ENCODE measurements around the gene DDX21. TPM values are rescaled to one million over a fixed set of nuclear protein-coding genes. Genes with fewer than 3 reads are reported as not detected.
"Not testable (repeated sequence)": the region's sequence is repeated elsewhere in the genome, so short reads cannot be mapped to it uniquely, and the experiment has no call there.

DDX21 gene
- polyA plus RNA-seq, 4 donors: 14.1 to 42.9 (median 28.5) TPM

DNA sequence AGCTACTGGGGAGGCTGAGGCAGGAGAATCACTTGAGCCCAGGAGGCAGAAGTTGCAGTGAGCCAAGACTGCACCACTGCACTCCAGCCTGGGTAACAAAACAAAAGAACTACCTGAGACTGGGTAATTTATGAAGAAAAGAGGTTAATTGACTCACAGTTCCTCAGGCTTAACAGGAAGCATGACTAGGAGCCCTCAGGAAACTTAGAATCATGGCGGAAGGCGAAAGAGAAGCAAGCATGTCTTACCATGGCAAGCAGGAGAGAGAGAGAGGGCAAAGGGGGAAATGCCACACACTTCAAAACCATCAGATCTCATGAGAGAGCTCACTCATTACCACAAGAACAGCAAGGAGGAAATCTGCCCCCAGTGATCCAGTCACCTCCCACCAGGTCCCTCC, 56.8 kb downstream of the DDX21 start:
- not testable (repeated sequence) for H3K4me1 ChIP-seq (ENCODE audit: control insufficient read depth in 3 of 3, insufficient read depth in 2 of 3, low read depth in 1 of 3, low read length in 2 of 3); FAIRE-seq; H3K27ac ChIP-seq (ENCODE audit: low read depth in 1 of 3, low read length in 2 of 3); H3K4me3 ChIP-seq (ENCODE audit: low read depth in 1 of 3, low read length in 3 of 3); H3K9me3 ChIP-seq (ENCODE audit: control insufficient read depth in 2 of 2, insufficient read depth in 1 of 2, low read depth in 1 of 2, low read length in 1 of 2); H3K27me3 ChIP-seq (ENCODE audit: control insufficient read depth in 3 of 3, insufficient read depth in 3 of 3, low read length in 3 of 3); DNase-seq
- peaks cover 4 to 24% (median 8%) of the 10 kb centered on the region in 3 donors for H3K36me3 ChIP-seq (ENCODE audit: control insufficient read depth in 3 of 3, insufficient read depth in 2 of 3, low read depth in 1 of 3, low read length in 3 of 3)
- WGBS, 3 donors: 93 to 100% (median 96%) methylated on average over 2 of the region's 2 CpGs

DNA sequence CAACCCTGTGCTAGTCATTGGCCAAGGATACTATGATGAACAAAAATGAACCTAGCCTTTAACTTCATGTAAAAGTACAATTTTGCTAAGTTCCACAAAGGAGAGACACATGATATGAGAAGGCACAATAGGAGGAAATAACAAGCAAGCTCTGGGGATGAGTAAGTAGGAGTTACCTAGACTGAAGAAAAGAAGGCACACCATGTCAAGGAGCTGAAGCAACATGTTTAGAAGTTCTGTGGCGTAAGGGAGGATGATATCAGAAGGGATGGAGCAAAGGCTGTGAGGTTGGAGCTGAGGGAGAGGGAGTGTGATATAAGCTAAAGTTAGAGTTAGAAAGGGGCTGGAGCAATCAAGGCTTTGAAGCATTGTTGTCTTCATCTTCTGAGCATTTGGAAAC, 58.2 kb downstream of the DDX21 start:
- 96 to 100% (median 96%) methylated on average over 1 of the region's 1 CpG for WGBS, 3 donors
- H3K36me3 ChIP-seq (ENCODE audit: control insufficient read depth in 3 of 3, insufficient read depth in 2 of 3, low read depth in 1 of 3, low read length in 3 of 3): peaks cover 4 to 22% (median 8%) of the 10 kb centered on the region in 3 donors

DNA sequence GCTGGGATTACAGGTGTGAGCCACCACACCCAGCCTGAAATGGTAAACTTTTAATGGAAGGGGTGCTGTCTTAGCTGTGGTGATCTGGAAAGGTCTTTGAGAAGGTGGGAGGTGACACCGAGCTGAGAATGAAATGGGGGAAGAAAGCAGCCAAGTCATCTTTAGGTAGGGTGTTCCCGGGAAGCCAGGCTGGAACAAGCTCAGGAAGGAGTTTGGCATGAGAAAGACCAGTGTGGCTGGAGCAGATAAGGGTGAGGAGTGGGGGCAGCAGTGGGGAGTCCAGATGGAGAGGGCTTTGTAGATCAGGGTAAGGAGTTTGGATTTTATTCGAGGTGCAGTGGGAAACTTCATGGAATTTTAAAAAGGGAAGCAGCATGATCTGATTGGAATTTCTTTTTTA, 62.6 kb downstream of the DDX21 start:
- DNase-seq (no peak), FAIRE-seq (no peak)
- H3K9me3 ChIP-seq (ENCODE audit: control insufficient read depth in 2 of 2, insufficient read depth in 1 of 2, low read depth in 1 of 2, low read length in 1 of 2): no peaks in the 10 kb centered on the region
- no peak overlapping the region for H3K27ac ChIP-seq (ENCODE audit: low read depth in 1 of 3, low read length in 2 of 3)
- WGBS, 3 donors: 85 to 91% (median 86%) methylated on average over 3 of the region's 3 CpGs
- no peaks in the 10 kb centered on the region for H3K4me1 ChIP-seq (ENCODE audit: control insufficient read depth in 3 of 3, insufficient read depth in 2 of 3, low read depth in 1 of 3, low read length in 2 of 3)
- peaks cover 0 to 8% (median 0%) of the 10 kb centered on the region in 3 donors for H3K27me3 ChIP-seq (ENCODE audit: control insufficient read depth in 3 of 3, insufficient read depth in 3 of 3, low read length in 3 of 3)
- no peak overlapping the region for H3K4me3 ChIP-seq (ENCODE audit: low read depth in 1 of 3, low read length in 3 of 3)
- peaks cover 4 to 12% (median 7%) of the 10 kb centered on the region in 3 donors for H3K36me3 ChIP-seq (ENCODE audit: control insufficient read depth in 3 of 3, insufficient read depth in 2 of 3, low read depth in 1 of 3, low read length in 3 of 3)

More for the DNA sequence above, 58.2 kb downstream of the DDX21 start:
- Histone ChIP-seq H3K27ac (ENCODE audit: low read depth in 1 of 3, low read length in 2 of 3) (no peak overlapping the region), H3K4me3 (ENCODE audit: low read depth in 1 of 3, low read length in 3 of 3) (no peak overlapping the region), H3K9me3 (ENCODE audit: control insufficient read depth in 2 of 2, insufficient read depth in 1 of 2, low read depth in 1 of 2, low read length in 1 of 2) (no peaks in the 10 kb centered on the region), H3K27me3 (ENCODE audit: control insufficient read depth in 3 of 3, insufficient read depth in 3 of 3, low read length in 3 of 3) (no peaks in the 10 kb centered on the region), H3K4me1 (ENCODE audit: control insufficient read depth in 3 of 3, insufficient read depth in 2 of 3, low read depth in 1 of 3, low read length in 2 of 3) (no peaks in the 10 kb centered on the region)
- DNase-seq (no peak), FAIRE-seq (no peak)

DNA sequence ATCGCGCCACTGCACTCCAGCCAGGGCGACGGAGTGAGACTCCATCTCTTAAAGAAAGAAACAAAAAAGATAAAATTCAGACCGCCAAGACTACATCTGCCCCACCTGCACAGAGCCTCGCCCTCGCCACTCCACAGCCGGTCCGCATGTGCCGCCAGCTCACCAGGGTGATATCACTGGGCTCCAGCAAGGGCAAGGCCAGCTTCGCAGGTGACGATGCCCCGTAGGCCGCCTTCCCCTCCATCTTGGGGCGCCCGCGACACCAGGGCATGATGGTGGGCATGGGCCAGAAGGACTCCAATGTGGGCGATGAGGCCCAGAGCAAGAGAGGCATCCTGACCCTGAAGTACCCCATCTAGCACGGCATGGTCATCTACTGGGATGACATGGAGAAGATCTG, 66.6 kb downstream of the DDX21 start:
- H3K27me3 ChIP-seq (ENCODE audit: control insufficient read depth in 3 of 3, insufficient read depth in 3 of 3, low read length in 3 of 3): peaks cover 0 to 8% (median 0%) of the 10 kb centered on the region in 3 donors
- FAIRE-seq (no peak), DNase-seq (no peak)
- no peaks in the 10 kb centered on the region for H3K9me3 ChIP-seq (ENCODE audit: control insufficient read depth in 2 of 2, insufficient read depth in 1 of 2, low read depth in 1 of 2, low read length in 1 of 2)
- no peaks in the 10 kb centered on the region for H3K4me1 ChIP-seq (ENCODE audit: control insufficient read depth in 3 of 3, insufficient read depth in 2 of 3, low read depth in 1 of 3, low read length in 2 of 3)
- H3K36me3 ChIP-seq (ENCODE audit: control insufficient read depth in 3 of 3, insufficient read depth in 2 of 3, low read depth in 1 of 3, low read length in 3 of 3): peaks cover 0 to 3% (median 0%) of the 10 kb centered on the region in 3 donors
- 97 to 98% (median 98%) methylated on average over 19 of the region's 19 CpGs for WGBS, 3 donors
- no peak overlapping the region for H3K4me3 ChIP-seq (ENCODE audit: low read depth in 1 of 3, low read length in 3 of 3)
- no peak overlapping the region for H3K27ac ChIP-seq (ENCODE audit: low read depth in 1 of 3, low read length in 2 of 3)

DNA sequence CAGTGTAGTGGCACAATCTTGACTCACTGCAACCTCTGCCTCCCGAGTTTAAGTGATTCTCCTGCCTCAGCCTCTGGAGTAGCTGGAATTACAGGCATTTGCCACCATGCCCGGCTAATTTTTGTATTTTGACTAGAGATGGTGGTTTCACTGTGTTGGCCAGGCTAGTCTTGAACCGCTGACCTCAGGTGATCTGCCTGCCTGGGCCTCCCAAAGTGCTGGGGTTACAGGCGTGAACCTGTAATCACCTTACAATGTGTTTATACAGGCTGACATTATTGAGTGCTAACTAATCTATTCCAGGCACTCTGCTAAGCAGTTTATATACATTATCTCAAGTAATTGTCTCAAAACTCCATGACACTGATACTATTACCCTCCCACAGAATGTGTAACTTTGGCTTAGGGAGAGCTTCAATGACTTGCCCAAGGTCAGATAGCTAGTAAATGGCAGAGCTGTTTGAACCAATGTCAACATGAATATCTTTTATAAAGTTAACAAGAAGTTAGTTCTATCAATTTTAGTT, 69.5 kb downstream of the DDX21 start:
- no peaks in the 10 kb centered on the region for H3K4me1 ChIP-seq (ENCODE audit: control insufficient read depth in 3 of 3, insufficient read depth in 2 of 3, low read depth in 1 of 3, low read length in 2 of 3)
- WGBS, 3 donors: 57 to 65% (median 64%) methylated on average over 4 of the region's 4 CpGs
- H3K9me3 ChIP-seq (ENCODE audit: control insufficient read depth in 2 of 2, insufficient read depth in 1 of 2, low read depth in 1 of 2, low read length in 1 of 2): no peaks in the 10 kb centered on the region
- H3K27ac ChIP-seq (ENCODE audit: low read depth in 1 of 3, low read length in 2 of 3): no peak overlapping the region
- no peak for FAIRE-seq
- no peaks in the 10 kb centered on the region for H3K36me3 ChIP-seq (ENCODE audit: control insufficient read depth in 3 of 3, insufficient read depth in 2 of 3, low read depth in 1 of 3, low read length in 3 of 3)
- peaks cover 0 to 8% (median 0%) of the 10 kb centered on the region in 3 donors for H3K27me3 ChIP-seq (ENCODE audit: control insufficient read depth in 3 of 3, insufficient read depth in 3 of 3, low read length in 3 of 3)
- no peak overlapping the region for H3K4me3 ChIP-seq (ENCODE audit: low read depth in 1 of 3, low read length in 3 of 3)
- no peak for DNase-seq

DNA sequence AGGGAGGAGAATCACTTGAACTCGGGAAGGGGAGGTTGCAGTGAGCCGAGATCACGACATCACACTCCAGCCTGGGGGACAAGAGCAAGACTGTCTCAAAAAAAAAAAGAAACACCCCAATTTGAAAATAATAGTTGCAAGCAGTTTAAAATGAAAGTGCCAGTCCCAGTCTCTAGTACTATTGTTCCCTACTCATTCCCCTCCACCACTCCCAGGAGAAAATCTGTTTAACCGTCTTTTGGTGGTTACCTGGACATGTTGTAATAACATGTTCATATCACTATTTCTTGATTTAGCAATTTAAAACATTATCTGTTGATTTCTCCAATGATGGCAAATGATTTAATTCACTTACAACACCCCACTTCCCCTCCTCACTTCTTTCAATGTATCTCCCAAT, 77.3 kb downstream of the DDX21 start:
- no peak for FAIRE-seq
- H3K36me3 ChIP-seq (ENCODE audit: control insufficient read depth in 3 of 3, insufficient read depth in 2 of 3, low read depth in 1 of 3, low read length in 3 of 3): no peaks in the 10 kb centered on the region
- H3K4me1 ChIP-seq (ENCODE audit: control insufficient read depth in 3 of 3, insufficient read depth in 2 of 3, low read depth in 1 of 3, low read length in 2 of 3): no peaks in the 10 kb centered on the region
- peaks cover 0 to 2% (median 0%) of the 10 kb centered on the region in 3 donors for H3K27me3 ChIP-seq (ENCODE audit: control insufficient read depth in 3 of 3, insufficient read depth in 3 of 3, low read length in 3 of 3)
- H3K4me3 ChIP-seq (ENCODE audit: low read depth in 1 of 3, low read length in 3 of 3): no peak overlapping the region
- DNase-seq: no peak
- 86 to 93% (median 89%) methylated on average over 4 of the region's 4 CpGs for WGBS, 3 donors
- H3K27ac ChIP-seq (ENCODE audit: low read depth in 1 of 3, low read length in 2 of 3): no peak overlapping the region
- no peaks in the 10 kb centered on the region for H3K9me3 ChIP-seq (ENCODE audit: control insufficient read depth in 2 of 2, insufficient read depth in 1 of 2, low read depth in 1 of 2, low read length in 1 of 2)

Other genes with a start within 250 kb of the DDX21 start
- gene CCAR1, start 234.9 kb upstream of the DDX21 start, polyA plus RNA-seq: 10 to 100 TPM; 33.9 to 78.7 (median 54.7) TPM
- gene STOX1, start 128.6 kb upstream of the DDX21 start, polyA plus RNA-seq: 1 to 10 TPM in 2 of 4 donors, under 1 TPM in 1, not detected in 1; 0.81 to 8.7 (median 2.5) TPM
- gene DDX50, start 54.9 kb upstream of the DDX21 start, polyA plus RNA-seq: 10 to 100 TPM; 12.3 to 35.1 (median 22.0) TPM
- 10 to 100 TPM; 10.3 to 19.1 (median 13.3) TPM for gene KIFBP, start 32.6 kb downstream of the DDX21 start, polyA plus RNA-seq
- 100 to 1,000 TPM in 1 of 4 donors, 10 to 100 TPM in 2, 1 to 10 TPM in 1; 8.1 to 155 (median 28.1) TPM for gene SRGN, start 131.9 kb downstream of the DDX21 start, polyA plus RNA-seq
- gene VPS26A, start 168.0 kb downstream of the DDX21 start, polyA plus RNA-seq: 10 to 100 TPM; 34.0 to 58.2 (median 35.1) TPM
- 10 to 100 TPM; 30.4 to 46.5 (median 36.1) TPM for gene SUPV3L1, start 224.1 kb downstream of the DDX21 start, polyA plus RNA-seq